Pancreas (tissue), 10 donors: ENCODE data around the gene PRR29. TPM values are rescaled to one million over a fixed set of nuclear protein-coding genes. Genes with fewer than 3 reads are reported as not detected.

Source experiments
- ATAC-seq, 4 donors: fragments of 200-7000 bp; cut with Tn5 transposase; one replicate each; pipeline versions ENCODE4 v1.8.0 to v1.9.1; 2020; ENCODE audit warnings: mild to moderate bottlenecking in 4 of 4, moderate library complexity in 4 of 4
- DNase-seq, 6 donors: peaks; one replicate each; pipeline ENCODE4 v3.0.0-alpha.2; 2020
- FAIRE-seq: peaks from 2 replicates; lab custom pipeline; 2012; peaks lifted over from hg19 to GRCh38; lab: Jason Lieb, UNC
- H3K27ac ChIP-seq, 4 donors: fragments of 200-600 bp; sonication (generic); 1 replicate in 3 of 4; 2 replicates in 1 of 4; pipeline versions ENCODE4 v1.5.0 to v1.8.0; 2020
- H3K27me3 ChIP-seq, 4 donors: fragments of 200-600 bp; one replicate each; pipeline ENCODE4 v1.8.0; 2021
- H3K36me3 ChIP-seq, 3 donors: fragments of 200-600 bp; sonication (generic) in 1 of 3; one replicate each; pipeline versions ENCODE4 v1.5.0 to v1.8.0; 2020 to 2021
- H3K4me1 ChIP-seq, 3 donors: fragments of 200-600 bp; one replicate each; pipeline ENCODE4 v1.8.0; 2021
- H3K4me3 ChIP-seq, 4 donors: fragments of 200-600 bp; sonication (generic) in 2 of 4; one replicate each; pipeline versions ENCODE4 v1.5.0 to v1.8.0; 2020 to 2021
- H3K9me3 ChIP-seq, 4 donors: fragments of 200-600 bp; one replicate each; pipeline ENCODE4 v1.8.0; 2021
- CTCF ChIP-seq, 4 donors: fragments of 200-600 bp; sonication (generic) in 3 of 4; IDR thresholded peaks; one replicate each; pipeline versions ENCODE4 v1.5.0 to v1.8.0; 2021; ENCODE audit warnings: antibody characterized with exemption in 4 of 4
- WGBS, 2 donors: extraction: QIAGEN DNeasy Blood & Tissue Kit; methylation state at CpG; one replicate each; pipeline ENCODE4 v1.1.7; 2013; 5-methylcytosine and 5-hydroxymethylcytosine counted together
- intact Hi-C, 3 donors: fragments of 100-400 bp; cut with DNase I; formaldehyde crosslinking; loops; one replicate each; pipeline versions ENCODE4 v1.11.1 to v1.14.2; 2022
- polyA plus RNA-seq, 2 donors: library from polyadenylated mRNA; stranded (reverse); fragments of 200-250 nt; gene quantifications; one replicate each; pipeline ENCODE4 v1.2.3, GENCODE V29; 2013
- total RNA-seq, 6 donors: library from RNA; stranded (reverse); fragmentation: NEBNext Ultra II Directional in 4 of 6; extraction: Animal tissue kit (Norgen Biotek cat#: 25700) in 4 of 6; gene quantifications; one replicate each; pipeline versions ENCODE4 v1.2.1 to v1.2.4, GENCODE V29; 2021 to 2023
- donor health status: healthy with polysubstance abuse.
- donor health status: DM: no; HTN: no; CAD: no; lungs with moderate emphysema.
- donor health status: DM: no; HTN: no; CAD: no.
- donor health status: control.
- donor health status: control.
- donor health status: Bipolar disorder and iron deficiency.
- donor health status: DM: yes; HTN: yes; CAD: no.
- donor health status: DM: no; HTN: no; CAD: no.
- donor health status: DM: no; HTN: no; CAD: no.
- donor health status: DM: yes; HTN: yes; CAD: no.

Gene PRR29
- total and polyA plus RNA-seq, 8 donors, result 0.14 to 0.46 (median 0.22) TPM; not detected in 2

GRCh38 chr17:63973930-63974593 is 24.1 kb upstream of the PRR29 start:
- no peak for FAIRE-seq
- TF ChIP-seq CTCF (IDR thresholded peaks at IDR 0.05), result no peak
- Histone ChIP-seq H3K9me3 (no peaks in the 10 kb centered on the region), H3K27me3 (no peaks in the 10 kb centered on the region), H3K36me3 (no peaks in the 10 kb centered on the region), H3K4me1 (no peaks in the 10 kb centered on the region), H3K4me3 (no peak overlapping the region), H3K27ac (no peak overlapping the region)
- 59 to 74% methylated on average over 11 to 12 of the region's 12 CpGs for WGBS, 2 donors
- no peak for DNase-seq
- intact Hi-C loops, result no loop called here
- peak in 1 of 4 donors; percentile 38 for ATAC-seq

GRCh38 chr17:63974594-63975192 is 23.5 kb upstream of the PRR29 start:
- H3K27me3 ChIP-seq, result no peaks in the 10 kb centered on the region
- no peak overlapping the region for H3K27ac ChIP-seq
- no peaks in the 10 kb centered on the region for H3K4me1 ChIP-seq
- H3K9me3 ChIP-seq, result no peaks in the 10 kb centered on the region
- DNase-seq (no peak), FAIRE-seq (no peak), ATAC-seq (no peak)
- no peaks in the 10 kb centered on the region for H3K36me3 ChIP-seq
- 69 to 77% methylated on average over 10 of the region's 10 CpGs for WGBS, 2 donors
- no peak for TF ChIP-seq CTCF (IDR thresholded peaks at IDR 0.05)
- no peak overlapping the region for H3K4me3 ChIP-seq
- intact Hi-C loops, result no loop called here

- DNase-seq, result no peak
- H3K36me3 ChIP-seq, result no peaks in the 10 kb centered on the region
- H3K27ac ChIP-seq, result no peak overlapping the region
- 48 to 63% methylated on average over 2 of the region's 2 CpGs for WGBS, 2 donors
- FAIRE-seq, result no peak
- no peak for ATAC-seq
- H3K4me1 ChIP-seq, result no peaks in the 10 kb centered on the region
- no peaks in the 10 kb centered on the region for H3K27me3 ChIP-seq
- TF ChIP-seq CTCF (IDR thresholded peaks at IDR 0.05), result no peak
- no peak overlapping the region for H3K4me3 ChIP-seq
- intact Hi-C loops, result no loop called here
- H3K9me3 ChIP-seq, result no peaks in the 10 kb centered on the region
These were observed 22.5 kb upstream of the PRR29 start for GRCh38 chr17:63975541-63976092.

- Histone ChIP-seq H3K27ac (no peak overlapping the region), H3K27me3 (no peaks in the 10 kb centered on the region), H3K4me3 (no peak overlapping the region), H3K36me3 (no peaks in the 10 kb centered on the region), H3K4me1 (no peaks in the 10 kb centered on the region), H3K9me3 (no peaks in the 10 kb centered on the region)
- no peak for TF ChIP-seq CTCF (IDR thresholded peaks at IDR 0.05)
- FAIRE-seq (no peak), ATAC-seq (no peak), DNase-seq (no peak)
- WGBS, 2 donors, result 65 to 74% methylated on average over 3 of the region's 3 CpGs
- intact Hi-C loops, result no loop called here
These were observed 21.4 kb upstream of the PRR29 start for GRCh38 chr17:63976702-63977101.
